GM23338 (cell line): ENCODE data around the gene CSTPP1.
"Not testable (repeated sequence)": the region's sequence is repeated elsewhere in the genome, so short reads cannot be mapped to it uniquely, and the experiment has no call there.

Experiments
- CREB1 ChIP-seq: fragments of 250-450 bp; sonication (Bioruptor Pico); IDR thresholded peaks from 2 replicates; pipeline ENCODE4 v1.5.0; 2020; ENCODE audit warnings: low read depth, mild to moderate bottlenecking, moderate library complexity
- CTCF ChIP-seq, 2 experiments: fragments of 200-600 bp in 1 of 2; sonication (generic) in 1 of 2; conservative IDR thresholded peaks; 2 replicates each; pipeline versions ENCODE4 v1.5.1 to v1.6.1; 2016 to 2017; ENCODE audit warnings: antibody characterized with exemption in 2 of 2, low read depth in 2 of 2, mild to moderate bottlenecking in 2 of 2, moderate library complexity in 1 of 2
- ETS1 ChIP-seq: IDR thresholded peaks from 2 replicates; pipeline ENCODE4 v1.6.1; 2016; ENCODE audit warnings: antibody characterized with exemption
- EZH2 ChIP-seq: fragments of 200-600 bp; sonication (generic); IDR thresholded peaks from one replicate; pipeline ENCODE4 v1.8.0; 2017; ENCODE audit warnings: antibody characterized with exemption, mild to moderate bottlenecking, low read depth; ENCODE audit not compliant: unreplicated experiment
- EZH2phosphoT487 ChIP-seq: fragments of 200-600 bp; sonication (generic); IDR thresholded peaks from one replicate; pipeline ENCODE4 v1.8.1; 2018; ENCODE audit warnings: antibody characterized with exemption; ENCODE audit not compliant: unreplicated experiment
- JUNB ChIP-seq: IDR thresholded peaks from one replicate; pipeline ENCODE4 v1.6.1; 2016; ENCODE audit warnings: antibody characterized with exemption; ENCODE audit not compliant: unreplicated experiment
- NANOG ChIP-seq: IDR thresholded peaks from 2 replicates; pipeline ENCODE4 v1.6.1; 2016; ENCODE audit warnings: antibody characterized with exemption, borderline replicate concordance
- POLR2AphosphoS5 ChIP-seq: IDR thresholded peaks from 2 replicates; pipeline ENCODE4 v1.6.1; 2016; ENCODE audit warnings: antibody characterized with exemption, low read depth
- STAT1 ChIP-seq: IDR thresholded peaks from one replicate; pipeline ENCODE4 v1.6.1; 2016; ENCODE audit warnings: antibody characterized with exemption; ENCODE audit not compliant: unreplicated experiment
- ZNF114 ChIP-seq: fragments of 250-450 bp; sonication (Bioruptor Pico); IDR thresholded peaks from 2 replicates; pipeline ENCODE4 v1.5.0; 2020; ENCODE audit warnings: mild to moderate bottlenecking, moderate library complexity
- TF ChIP-seq, protein P1 (sequence below): IDR thresholded peaks from one replicate; pipeline ENCODE4 v1.6.1; 2018; ENCODE audit warnings: antibody characterized with exemption; ENCODE audit not compliant: unreplicated experiment

DNA sequence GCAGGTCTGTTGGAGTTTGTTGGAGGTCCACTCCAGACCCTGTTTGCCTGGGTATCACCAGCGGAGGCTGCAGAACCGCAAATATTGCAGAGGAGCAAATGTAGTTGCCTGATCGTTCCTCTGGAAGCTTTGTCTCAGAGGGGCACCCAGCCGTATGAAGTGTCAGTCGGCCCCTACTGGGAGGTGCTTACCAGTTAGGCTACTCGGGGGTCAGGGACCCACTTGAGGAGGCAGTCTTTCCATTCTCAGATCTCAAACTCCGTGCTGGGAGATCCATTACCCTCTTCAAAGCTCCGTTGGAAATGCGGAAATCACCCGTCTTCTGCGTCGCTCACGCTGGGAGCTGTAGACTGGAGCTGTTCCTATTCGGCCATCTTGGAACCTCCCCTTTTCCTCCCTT is 61.2 kb downstream of the CSTPP1 start:
- TF ChIP-seq CTCF (conservative IDR thresholded peaks at IDR 0.05; ENCODE audit: low read depth in 2 of 2); POLR2AphosphoS5; EZH2; EZH2phosphoT487; ZNF114 (CRISPR knock-in tag); ETS1; JUNB; CREB1 (CRISPR knock-in tag); STAT1; NANOG: not testable (repeated sequence)
- TF ChIP-seq, protein P1, sequence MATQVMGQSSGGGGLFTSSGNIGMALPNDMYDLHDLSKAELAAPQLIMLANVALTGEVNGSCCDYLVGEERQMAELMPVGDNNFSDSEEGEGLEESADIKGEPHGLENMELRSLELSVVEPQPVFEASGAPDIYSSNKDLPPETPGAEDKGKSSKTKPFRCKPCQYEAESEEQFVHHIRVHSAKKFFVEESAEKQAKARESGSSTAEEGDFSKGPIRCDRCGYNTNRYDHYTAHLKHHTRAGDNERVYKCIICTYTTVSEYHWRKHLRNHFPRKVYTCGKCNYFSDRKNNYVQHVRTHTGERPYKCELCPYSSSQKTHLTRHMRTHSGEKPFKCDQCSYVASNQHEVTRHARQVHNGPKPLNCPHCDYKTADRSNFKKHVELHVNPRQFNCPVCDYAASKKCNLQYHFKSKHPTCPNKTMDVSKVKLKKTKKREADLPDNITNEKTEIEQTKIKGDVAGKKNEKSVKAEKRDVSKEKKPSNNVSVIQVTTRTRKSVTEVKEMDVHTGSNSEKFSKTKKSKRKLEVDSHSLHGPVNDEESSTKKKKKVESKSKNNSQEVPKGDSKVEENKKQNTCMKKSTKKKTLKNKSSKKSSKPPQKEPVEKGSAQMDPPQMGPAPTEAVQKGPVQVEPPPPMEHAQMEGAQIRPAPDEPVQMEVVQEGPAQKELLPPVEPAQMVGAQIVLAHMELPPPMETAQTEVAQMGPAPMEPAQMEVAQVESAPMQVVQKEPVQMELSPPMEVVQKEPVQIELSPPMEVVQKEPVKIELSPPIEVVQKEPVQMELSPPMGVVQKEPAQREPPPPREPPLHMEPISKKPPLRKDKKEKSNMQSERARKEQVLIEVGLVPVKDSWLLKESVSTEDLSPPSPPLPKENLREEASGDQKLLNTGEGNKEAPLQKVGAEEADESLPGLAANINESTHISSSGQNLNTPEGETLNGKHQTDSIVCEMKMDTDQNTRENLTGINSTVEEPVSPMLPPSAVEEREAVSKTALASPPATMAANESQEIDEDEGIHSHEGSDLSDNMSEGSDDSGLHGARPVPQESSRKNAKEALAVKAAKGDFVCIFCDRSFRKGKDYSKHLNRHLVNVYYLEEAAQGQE = not testable (repeated sequence)
